Psoas muscle (tissue), 8 donors: ENCODE measurements around the gene NUDT22. TPM values are rescaled to one million over a fixed set of nuclear protein-coding genes. Genes with fewer than 3 reads are reported as not detected.
A peak's percentile ranks its signal among the peaks of the same experiment; 100 is the strongest.

ENCODE experiments used
- ATAC-seq, 4 donors: fragments of 200-7000 bp; cut with Tn5 transposase; one replicate each; pipeline ENCODE4 v1.9.1; 2020; ENCODE audit warnings: moderate library complexity in 3 of 4, mild to moderate bottlenecking in 2 of 4
- DNase-seq, 2 donors: peaks; one replicate each; pipeline ENCODE4 v3.0.0-alpha.2; 2020
- H3K27ac ChIP-seq: fragments of 200-600 bp; one replicate; pipeline ENCODE4 v1.8.0; 2022
- H3K27me3 ChIP-seq, 3 donors: fragments of 200-600 bp in 1 of 3; one replicate each; pipeline versions ENCODE4 v1.6.1 to v1.8.0; 2013 to 2022; ENCODE audit warnings: low read length in 2 of 3, mild to moderate bottlenecking in 2 of 3, moderate library complexity in 1 of 3; ENCODE audit not compliant: insufficient read depth in 3 of 3
- H3K36me3 ChIP-seq, 2 donors: fragments of 200-600 bp in 1 of 2; one replicate each; pipeline versions ENCODE4 v1.6.1 to v1.8.0; 2013 to 2022; ENCODE audit warnings: low read depth in 1 of 2, mild to moderate bottlenecking in 1 of 2, moderate library complexity in 1 of 2; ENCODE audit not compliant: insufficient read depth in 1 of 2
- H3K4me1 ChIP-seq: fragments of 200-600 bp; one replicate; pipeline ENCODE4 v1.8.0; 2022
- H3K4me3 ChIP-seq: fragments of 200-600 bp; one replicate; pipeline ENCODE4 v1.8.0; 2022; ENCODE audit warnings: mild to moderate bottlenecking
- H3K9me3 ChIP-seq: fragments of 200-600 bp; one replicate; pipeline ENCODE4 v1.8.0; 2022
- CTCF ChIP-seq: fragments of 200-600 bp; IDR thresholded peaks from one replicate; pipeline ENCODE4 v1.8.0; 2022; ENCODE audit warnings: antibody characterized with exemption
- WGBS, 3 donors: extraction: QIAGEN DNeasy Blood & Tissue Kit; methylation state at CpG; one replicate each; pipeline versions ENCODE4 v1.1.6 to v1.1.7; 2013; 5-methylcytosine and 5-hydroxymethylcytosine counted together
- intact Hi-C, 2 donors: fragments of 100-400 bp; cut with DNase I; formaldehyde crosslinking; loops; one replicate each; pipeline versions ENCODE4 v1.11.0 to v1.14.2; 2022
- polyA plus RNA-seq, 3 donors: library from polyadenylated mRNA; stranded (reverse); fragments of 200-250 nt; gene quantifications; one replicate each; pipeline ENCODE4 v1.2.3, GENCODE V29; 2013
- total RNA-seq, 4 donors: library from RNA; stranded (reverse); fragmentation: NEBNext Ultra II Directional in 2 of 4; extraction: Animal tissue kit (Norgen Biotek cat#: 25700) in 2 of 4; gene quantifications; one replicate each; pipeline versions ENCODE4 v1.2.1 to v1.2.4, GENCODE V29; 2021 to 2023
- donor health status: healthy with polysubstance abuse.
- donor health status: DM: no; HTN: no; CAD: no; lungs with moderate emphysema.
- donor health status: Bipolar disorder and iron deficiency.
- donor health status: healthy.
- donor health status: DM: yes; HTN: yes; CAD: no.
- donor health status: DM: no; HTN: no; CAD: no.
- donor health status: DM: no; HTN: no; CAD: no.
- donor health status: DM: yes; HTN: yes; CAD: no.

NUDT22 gene
- total and polyA plus RNA-seq, 7 donors, result 31.6 to 59.3 (median 43.5) TPM

- 28 to 33% (median 32%) methylated on average over 8 of the region's 8 CpGs for WGBS, 3 donors
- Histone ChIP-seq H3K27me3 (no peaks in the 10 kb centered on the region), H3K4me3 (peak overlapping the region; percentile 85), H3K36me3 (no peaks in the 10 kb centered on the region), H3K4me1 (peaks cover 48% of the 10 kb centered on the region), H3K9me3 (no peaks in the 10 kb centered on the region), H3K27ac (peak overlapping the region; percentile 95)
- DNase-seq, result no peak
- intact Hi-C loops, result no loop called here
- ATAC-seq, result no peak
- TF ChIP-seq CTCF, result no peak
These were observed 4.9 kb downstream of the NUDT22 start for GRCh38 chr11:64230985-64231365.

- Histone ChIP-seq H3K4me3 (no peak overlapping the region), H3K4me1 (peaks cover 47% of the 10 kb centered on the region), H3K27me3 (no peaks in the 10 kb centered on the region), H3K9me3 (no peaks in the 10 kb centered on the region), H3K27ac (no peak overlapping the region), H3K36me3 (no peaks in the 10 kb centered on the region)
- no peak for ATAC-seq
- 91 to 93% (median 92%) methylated on average over 7 of the region's 7 CpGs for WGBS, 3 donors
- no peak for DNase-seq
- TF ChIP-seq CTCF, result no peak
- intact Hi-C loops, result no loop called here
These were observed 5.5 kb downstream of the NUDT22 start for GRCh38 chr11:64231546-64231945.

DNA sequence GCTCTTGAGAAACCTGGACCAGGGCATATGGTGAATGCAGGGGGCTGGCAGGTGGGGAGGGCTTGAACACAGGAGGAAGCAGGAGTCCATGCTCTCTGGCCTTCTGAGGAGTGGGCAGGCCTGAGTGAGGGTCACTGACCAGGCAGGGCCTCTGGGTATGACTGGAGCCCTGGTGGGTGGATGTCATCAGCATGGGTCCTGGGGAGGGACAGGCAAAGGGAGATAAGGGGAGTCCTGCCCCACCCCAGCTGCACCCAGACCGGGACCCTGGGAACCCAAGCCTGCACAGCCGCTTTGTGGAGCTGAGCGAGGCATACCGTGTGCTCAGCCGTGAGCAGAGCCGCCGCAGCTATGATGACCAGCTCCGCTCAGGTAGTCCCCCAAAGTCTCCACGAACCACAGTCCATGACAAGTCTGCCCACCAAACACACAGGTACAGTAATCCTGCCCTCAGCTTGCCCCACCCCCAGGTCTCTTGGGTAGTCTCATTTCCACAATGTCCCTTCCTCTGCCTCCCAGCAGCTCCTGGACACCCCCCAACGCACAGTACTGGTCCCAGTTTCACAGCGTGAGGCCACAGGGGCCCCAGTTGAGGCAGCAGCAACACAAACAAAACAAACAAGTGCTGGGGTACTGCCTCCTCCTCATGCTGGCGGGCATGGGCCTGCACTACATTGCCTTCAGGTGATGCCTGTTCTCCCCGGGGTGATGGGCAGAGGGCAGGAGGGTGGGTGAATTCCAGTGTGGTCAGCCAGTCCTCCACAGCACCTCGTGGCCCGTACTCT lies 6.3 kb downstream of the NUDT22 start:
- no peak overlapping the region for H3K4me3 ChIP-seq
- DNase-seq (peak in 1 of 2 donors; percentile 54), ATAC-seq (no peak)
- TF ChIP-seq CTCF, result no peak
- H3K36me3 ChIP-seq, result peaks cover 0 to under 1% of the 10 kb centered on the region in 2 donors
- 80 to 89% (median 84%) methylated on average over 15 of the region's 15 CpGs for WGBS, 3 donors
- no peak overlapping the region for H3K27ac ChIP-seq
- intact Hi-C loops, result no loop called here
- H3K27me3 ChIP-seq, result no peaks in the 10 kb centered on the region
- no peaks in the 10 kb centered on the region for H3K9me3 ChIP-seq
- H3K4me1 ChIP-seq, result peaks cover 39% of the 10 kb centered on the region

DNA sequence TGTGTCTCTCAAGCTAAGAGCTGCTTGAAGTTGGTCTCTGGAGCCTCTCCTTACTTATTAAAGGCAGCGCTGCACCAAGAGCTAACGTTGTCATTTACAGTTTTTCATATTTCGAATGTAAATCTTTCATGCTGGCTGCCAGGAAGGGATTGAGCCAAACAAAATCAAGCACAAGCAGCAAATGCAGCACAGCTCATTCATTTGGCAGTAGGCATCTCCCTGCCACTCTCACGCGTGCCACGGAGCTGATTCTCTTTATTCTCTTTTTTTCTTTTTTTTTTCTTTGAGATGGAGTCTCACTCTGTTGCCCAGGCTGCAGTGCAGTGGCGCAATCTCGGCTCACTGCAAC lies 6.9 kb downstream of the NUDT22 start:
- no peak for DNase-seq
- Histone ChIP-seq H3K36me3 (peaks cover 0 to 6% of the 10 kb centered on the region in 2 donors), H3K4me1 (peaks cover 33% of the 10 kb centered on the region), H3K27me3 (no peaks in the 10 kb centered on the region), H3K27ac (no peak overlapping the region), H3K9me3 (no peaks in the 10 kb centered on the region), H3K4me3 (no peak overlapping the region)
- intact Hi-C loops, result no loop called here
- no peak for TF ChIP-seq CTCF
- 84 to 95% (median 85%) methylated on average over 8 of the region's 8 CpGs for WGBS, 3 donors
- ATAC-seq, result no peak
